ENCODE measurements around the gene HLCS. TPM values are rescaled to one million over a fixed set of nuclear protein-coding genes. Genes with fewer than 3 reads are reported as not detected.

Gene HLCS
- total RNA-seq, 1 donor from 2014 or later = 10.3 TPM

- H3K4me3 ChIP-seq = no peak overlapping the region
- peaks cover 6% of the 10 kb centered on the region for H3K4me1 ChIP-seq
- H3K36me3 ChIP-seq = no peaks in the 10 kb centered on the region
- H3K27ac ChIP-seq = no peak overlapping the region
- DNase-seq (ENCODE audit: extremely low spot score in 2 of 2) = no peak
- no peaks in the 10 kb centered on the region for H3K27me3 ChIP-seq
- no peaks in the 10 kb centered on the region for H3K9me3 ChIP-seq
- TF ChIP-seq POLR2A (IDR thresholded peaks at IDR 0.05) (no peak), POLR2AphosphoS5 (IDR thresholded peaks at IDR 0.05; ENCODE audit: insufficient read depth in 1 of 2, low read depth in 1 of 2) (no peak)
- TF ChIP-seq, protein P1, sequence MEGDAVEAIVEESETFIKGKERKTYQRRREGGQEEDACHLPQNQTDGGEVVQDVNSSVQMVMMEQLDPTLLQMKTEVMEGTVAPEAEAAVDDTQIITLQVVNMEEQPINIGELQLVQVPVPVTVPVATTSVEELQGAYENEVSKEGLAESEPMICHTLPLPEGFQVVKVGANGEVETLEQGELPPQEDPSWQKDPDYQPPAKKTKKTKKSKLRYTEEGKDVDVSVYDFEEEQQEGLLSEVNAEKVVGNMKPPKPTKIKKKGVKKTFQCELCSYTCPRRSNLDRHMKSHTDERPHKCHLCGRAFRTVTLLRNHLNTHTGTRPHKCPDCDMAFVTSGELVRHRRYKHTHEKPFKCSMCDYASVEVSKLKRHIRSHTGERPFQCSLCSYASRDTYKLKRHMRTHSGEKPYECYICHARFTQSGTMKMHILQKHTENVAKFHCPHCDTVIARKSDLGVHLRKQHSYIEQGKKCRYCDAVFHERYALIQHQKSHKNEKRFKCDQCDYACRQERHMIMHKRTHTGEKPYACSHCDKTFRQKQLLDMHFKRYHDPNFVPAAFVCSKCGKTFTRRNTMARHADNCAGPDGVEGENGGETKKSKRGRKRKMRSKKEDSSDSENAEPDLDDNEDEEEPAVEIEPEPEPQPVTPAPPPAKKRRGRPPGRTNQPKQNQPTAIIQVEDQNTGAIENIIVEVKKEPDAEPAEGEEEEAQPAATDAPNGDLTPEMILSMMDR (IDR thresholded peaks at IDR 0.05) = no peak
- intact Hi-C loops (cut with DNase I) = no loop called here
Measured at GRCh38 chr21:36994501-36995158, 28.2 kb upstream of the HLCS start.

DNA sequence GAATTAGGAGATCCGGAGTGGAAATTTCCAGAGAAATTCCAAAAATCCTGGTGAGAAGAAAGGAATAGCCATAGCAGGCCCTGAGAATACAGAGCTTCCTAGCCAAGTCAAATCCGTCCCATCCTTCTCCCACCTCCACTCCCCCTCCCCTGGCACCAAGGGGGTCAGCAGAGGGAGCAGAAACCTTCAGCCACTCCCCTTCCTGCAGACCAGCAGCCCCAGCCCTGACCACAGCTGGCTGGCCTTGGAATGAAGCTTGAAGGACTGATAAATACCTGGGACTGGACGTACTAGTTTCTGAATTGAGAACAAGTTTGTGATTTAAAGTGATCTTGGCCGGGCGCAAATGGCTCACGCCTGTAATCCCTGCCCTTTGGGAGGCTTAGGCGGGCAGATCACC lies 26.2 kb upstream of the HLCS start:
- H3K4me3 ChIP-seq = no peak overlapping the region
- H3K27me3 ChIP-seq = no peaks in the 10 kb centered on the region
- H3K36me3 ChIP-seq = no peaks in the 10 kb centered on the region
- no peak overlapping the region for H3K27ac ChIP-seq
- no peak for DNase-seq (ENCODE audit: extremely low spot score in 2 of 2)
- H3K9me3 ChIP-seq = no peaks in the 10 kb centered on the region
- TF ChIP-seq POLR2A (IDR thresholded peaks at IDR 0.05) = no peak
- TF ChIP-seq, protein P1 (IDR thresholded peaks at IDR 0.05) = no peak
- no peak for TF ChIP-seq POLR2AphosphoS5 (IDR thresholded peaks at IDR 0.05; ENCODE audit: insufficient read depth in 1 of 2, low read depth in 1 of 2)
- intact Hi-C loops (cut with DNase I) = no loop called here
- peaks cover 6% of the 10 kb centered on the region for H3K4me1 ChIP-seq

DNA sequence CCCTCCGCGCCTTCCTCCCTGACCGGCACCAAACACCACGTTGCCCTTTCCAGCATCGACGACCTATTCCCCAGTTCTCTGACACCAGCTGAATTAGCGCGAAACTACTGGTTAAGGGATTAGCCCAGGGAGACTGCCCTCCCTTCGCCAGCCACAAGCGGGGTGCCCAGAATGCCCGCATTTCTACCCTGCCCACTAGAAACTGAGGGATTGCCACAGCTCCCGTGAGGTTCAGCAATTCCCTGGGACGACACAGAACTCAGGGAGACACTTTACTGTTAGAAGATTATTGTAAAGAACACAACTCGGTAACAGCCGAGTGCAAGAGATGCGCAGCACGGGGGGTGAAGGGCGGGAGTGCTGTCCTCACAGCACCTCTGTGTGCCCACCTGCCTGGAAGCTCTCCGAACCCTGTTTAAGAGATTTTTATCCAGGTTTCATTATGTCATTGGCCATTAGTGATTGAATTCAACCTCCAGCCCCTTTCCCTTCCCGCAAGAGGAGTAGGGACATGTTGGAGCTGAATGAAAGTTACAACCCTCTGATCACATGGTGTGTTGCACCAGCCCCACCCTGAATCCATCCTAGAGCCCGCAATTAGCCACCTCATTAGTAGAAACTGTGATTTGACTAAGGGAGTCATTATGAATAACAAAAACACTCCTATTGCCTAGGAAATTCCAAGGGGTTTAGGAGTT lies 24.2 kb upstream of the HLCS start:
- no peak for DNase-seq (ENCODE audit: extremely low spot score in 2 of 2)
- intact Hi-C loops (cut with DNase I) = no loop called here
- peak in 1 of 2 donors; percentile 1 for TF ChIP-seq POLR2AphosphoS5 (IDR thresholded peaks at IDR 0.05; ENCODE audit: insufficient read depth in 1 of 2, low read depth in 1 of 2)
- TF ChIP-seq, protein P1 (IDR thresholded peaks at IDR 0.05) = no peak
- Histone ChIP-seq H3K27ac (peak overlapping the region; percentile 91), H3K9me3 (no peaks in the 10 kb centered on the region), H3K36me3 (no peaks in the 10 kb centered on the region), H3K4me1 (peaks cover 6% of the 10 kb centered on the region), H3K4me3 (peak overlapping the region; percentile 54 to 66), H3K27me3 (no peaks in the 10 kb centered on the region)

- Histone ChIP-seq H3K4me3 (peak overlapping the region; percentile 54 to 66), H3K4me1 (peaks cover 6% of the 10 kb centered on the region), H3K36me3 (no peaks in the 10 kb centered on the region), H3K27me3 (no peaks in the 10 kb centered on the region), H3K27ac (peak overlapping the region; percentile 91), H3K9me3 (no peaks in the 10 kb centered on the region)
- no peak for DNase-seq (ENCODE audit: extremely low spot score in 2 of 2)
- TF ChIP-seq, protein P1 (IDR thresholded peaks at IDR 0.05) = peak; percentile 70 to 99 (median 92)
- TF ChIP-seq POLR2AphosphoS5 (IDR thresholded peaks at IDR 0.05; ENCODE audit: insufficient read depth in 1 of 2, low read depth in 1 of 2) (peak in 1 of 2 donors; percentile 20), POLR2A (IDR thresholded peaks at IDR 0.05) (peak in 1 of 2 donors; percentile 17)
- intact Hi-C loops (cut with DNase I) = loop anchor here (2.0 kb wide), 1 partner anchor 83 kb away; the partner anchor contains the start of genes PIGP and TTC3
Measured at GRCh38 chr21:36989699-36990507, 23.4 kb upstream of the HLCS start.
